Left lung (tissue), 10 donors: Measurements from ENCODE around the gene TUBA3C. TPM values are rescaled to one million over a fixed set of nuclear protein-coding genes. Genes with fewer than 3 reads are reported as not detected.

Experiments
- ATAC-seq: fragments of 200-7000 bp; cut with Tn5 transposase; one replicate; pipeline ENCODE4 v1.9.1; 2020; ENCODE audit warnings: moderate library complexity
- DNase-seq, 4 donors: peaks; one replicate each; pipeline ENCODE4 v3.0.0-alpha.2; 2013 to 2020
- H3K27ac ChIP-seq, 2 donors: fragments of 200-600 bp; sonication (generic) in 1 of 2; one replicate each; pipeline versions ENCODE4 v1.5.0 to v1.8.0; 2020 to 2021
- H3K27me3 ChIP-seq, 2 donors: fragments of 200-600 bp; sonication (generic) in 1 of 2; one replicate each; pipeline versions ENCODE4 v1.5.0 to v1.8.0; 2020 to 2021
- H3K36me3 ChIP-seq, 2 donors: fragments of 200-600 bp; sonication (generic) in 1 of 2; one replicate each; pipeline versions ENCODE4 v1.5.0 to v1.8.0; 2020 to 2021
- H3K4me1 ChIP-seq, 2 donors: fragments of 200-600 bp; one replicate each; pipeline ENCODE4 v1.8.0; 2021
- H3K4me3 ChIP-seq, 2 donors: fragments of 200-600 bp; sonication (generic) in 1 of 2; one replicate each; pipeline versions ENCODE4 v1.5.0 to v1.8.0; 2020 to 2021; ENCODE audit warnings: mild to moderate bottlenecking in 1 of 2
- H3K9me3 ChIP-seq, 2 donors: fragments of 200-600 bp; sonication (generic) in 1 of 2; one replicate each; pipeline versions ENCODE4 v1.5.0 to v1.8.0; 2020 to 2021
- CTCF ChIP-seq, 2 donors: fragments of 200-600 bp; sonication (generic) in 1 of 2; IDR thresholded peaks; one replicate each; pipeline versions ENCODE4 v1.5.0 to v1.8.0; 2021; ENCODE audit warnings: antibody characterized with exemption in 2 of 2
- intact Hi-C, 2 donors: fragments of 100-400 bp; cut with DNase I; formaldehyde crosslinking; loops; one replicate each; pipeline versions ENCODE4 v1.11.2 to v1.14.2; 2022
- polyA plus RNA-seq, 6 donors: library from polyadenylated mRNA; unstranded; fragments of 120-200 nt; gene quantifications; one replicate each; pipeline ENCODE4 v1.2.1, GENCODE V29; 2013; ENCODE audit not compliant: insufficient read length in 6 of 6
- total RNA-seq, 2 donors: library from RNA; stranded (reverse); fragmentation: NEBNext Ultra II Directional; extraction: Animal tissue kit (Norgen Biotek cat#: 25700); gene quantifications; one replicate each; pipeline ENCODE4 v1.2.1, GENCODE V29; 2021
- donor health status: DM: no; HTN: yes; CAD: no.
- donor health status: DM: no; HTN: no; CAD: no.

The TUBA3C gene
- total and polyA plus RNA-seq, 8 donors: not detected

GRCh38 chr13:19172007-19172646, 9.5 kb downstream of the TUBA3C start:
- Histone ChIP-seq H3K27me3 (no peaks in the 10 kb centered on the region), H3K9me3 (peaks cover 0 to 14% of the 10 kb centered on the region in 2 donors), H3K4me1 (no peaks in the 10 kb centered on the region), H3K4me3 (no peak overlapping the region), H3K27ac (no peak overlapping the region), H3K36me3 (no peaks in the 10 kb centered on the region)
- TF ChIP-seq CTCF (IDR thresholded peaks at IDR 0.05): no peak
- DNase-seq: no peak
- peak; percentile 66 for ATAC-seq
- intact Hi-C loops: no loop called here

- no peaks in the 10 kb centered on the region for H3K36me3 ChIP-seq
- H3K4me3 ChIP-seq: no peak overlapping the region
- ATAC-seq (no peak), DNase-seq (no peak)
- TF ChIP-seq CTCF (IDR thresholded peaks at IDR 0.05): no peak
- H3K27ac ChIP-seq: no peak overlapping the region
- no peaks in the 10 kb centered on the region for H3K4me1 ChIP-seq
- intact Hi-C loops: no loop called here
- no peaks in the 10 kb centered on the region for H3K27me3 ChIP-seq
- H3K9me3 ChIP-seq: peaks cover 0 to 13% of the 10 kb centered on the region in 2 donors
Observed at GRCh38 chr13:19171563-19171962, 10.1 kb downstream of the TUBA3C start.

DNA sequence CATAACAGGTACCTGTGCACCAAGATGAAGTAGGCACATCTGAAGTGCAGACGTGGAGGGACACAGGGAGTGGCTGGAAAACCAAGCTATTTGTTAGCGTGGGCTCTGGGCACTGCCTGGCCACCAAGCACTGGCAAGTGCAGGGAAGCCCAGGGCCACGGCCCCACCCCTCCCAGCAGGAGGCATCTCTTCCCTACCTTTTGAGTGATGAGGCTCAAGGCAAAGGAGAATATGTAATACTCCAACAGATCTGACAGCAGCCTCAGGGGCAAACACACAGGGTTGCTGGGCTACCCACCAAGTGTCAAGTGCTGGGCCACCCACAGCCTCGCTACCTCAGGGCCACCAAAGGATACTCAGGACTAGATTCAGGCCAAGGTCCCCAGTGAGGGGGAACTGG, 11.6 kb downstream of the TUBA3C start:
- Histone ChIP-seq H3K27me3 (no peaks in the 10 kb centered on the region), H3K4me3 (no peak overlapping the region), H3K9me3 (peaks cover 0 to 2% of the 10 kb centered on the region in 2 donors), H3K4me1 (no peaks in the 10 kb centered on the region), H3K27ac (no peak overlapping the region), H3K36me3 (no peaks in the 10 kb centered on the region)
- no peak for DNase-seq
- no peak for ATAC-seq
- no peak for TF ChIP-seq CTCF (IDR thresholded peaks at IDR 0.05)
- intact Hi-C loops: no loop called here

DNA sequence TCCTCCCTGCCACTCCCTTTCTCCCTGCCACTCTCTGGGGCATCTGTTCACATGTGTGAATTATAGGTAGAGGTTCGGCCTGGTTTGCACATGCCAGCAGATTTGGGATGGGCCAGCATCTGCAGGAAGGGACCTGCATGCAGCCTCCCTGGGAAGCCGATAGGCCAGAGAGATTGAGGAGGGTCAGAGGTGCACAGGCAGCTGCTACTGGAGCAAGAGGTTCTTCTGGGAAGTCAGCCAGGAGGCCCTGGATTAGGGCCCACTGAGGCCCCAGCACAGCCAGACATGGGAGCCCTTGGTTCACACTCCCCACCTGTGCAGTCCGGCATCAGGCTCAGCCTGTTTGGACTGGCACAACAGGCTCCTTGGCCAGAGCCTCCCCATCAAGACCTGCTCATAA, 12.1 kb downstream of the TUBA3C start:
- no peak for DNase-seq
- intact Hi-C loops: no loop called here
- Histone ChIP-seq H3K36me3 (no peaks in the 10 kb centered on the region), H3K27ac (no peak overlapping the region), H3K27me3 (no peaks in the 10 kb centered on the region), H3K9me3 (peaks cover 0 to 6% of the 10 kb centered on the region in 2 donors), H3K4me1 (no peaks in the 10 kb centered on the region), H3K4me3 (no peak overlapping the region)
- ATAC-seq: no peak
- TF ChIP-seq CTCF (IDR thresholded peaks at IDR 0.05): no peak

- ATAC-seq (no peak), DNase-seq (peak in 1 of 4 donors; percentile 11)
- Histone ChIP-seq H3K36me3 (no peaks in the 10 kb centered on the region), H3K27ac (no peak overlapping the region), H3K4me3 (no peak overlapping the region), H3K9me3 (peaks cover 0 to 31% of the 10 kb centered on the region in 2 donors), H3K4me1 (no peaks in the 10 kb centered on the region), H3K27me3 (no peaks in the 10 kb centered on the region)
- no peak for TF ChIP-seq CTCF (IDR thresholded peaks at IDR 0.05)
- intact Hi-C loops: no loop called here
Observed at GRCh38 chr13:19161308-19161707, 20.3 kb downstream of the TUBA3C start.
